DND-41 (cell line): Measurements from ENCODE around the gene CHD9NB.

ENCODE experiments used
- ATAC-seq: fragments of 200-7000 bp; cut with Tn5 transposase; 3 replicates; pipeline ENCODE4 v1.9.1; 2021; ENCODE audit warnings: low read depth; ENCODE audit not compliant: insufficient read depth
- DNase-seq: peaks from one replicate; pipeline ENCODE4 v3.0.0-alpha.2; 2020
- H2AFZ ChIP-seq: 2 replicates; pipeline ENCODE4 v1.6.0; 2012; ENCODE audit warnings: low read depth, low read length
- H3K27ac ChIP-seq: 2 replicates; pipeline ENCODE4 v1.5.1; 2012; ENCODE audit warnings: low read length, inconsistent platforms
- H3K27me3 ChIP-seq: fragments of 200-600 bp; sonication (generic); 2 replicates; pipeline ENCODE4 v1.6.0; 2012; ENCODE audit warnings: low read length, mild to moderate bottlenecking, inconsistent platforms; ENCODE audit not compliant: insufficient read depth, poor library complexity
- H3K36me3 ChIP-seq: 2 replicates; pipeline ENCODE4 v1.5.1; 2012; ENCODE audit warnings: low read length, inconsistent platforms; ENCODE audit not compliant: insufficient read depth
- H3K4me1 ChIP-seq: 2 replicates; pipeline ENCODE4 v1.5.1; 2012; ENCODE audit warnings: mild to moderate bottlenecking, low read length; ENCODE audit not compliant: insufficient read depth
- H3K4me2 ChIP-seq: 2 replicates; pipeline ENCODE4 v1.6.0; 2012; ENCODE audit warnings: mild to moderate bottlenecking, moderate library complexity, low read length, inconsistent platforms; ENCODE audit not compliant: insufficient read depth
- H3K4me3 ChIP-seq, 2 experiments: fragments of 200-600 bp in 1 of 2; shearing (Covaris generic) in 1 of 2; 2 replicates each; pipeline ENCODE4 v1.5.1; 2012 to 2016; ENCODE audit warnings: inconsistent platforms in 2 of 2, low read length in 2 of 2, mild to moderate bottlenecking in 2 of 2, low read depth in 1 of 2, moderate library complexity in 1 of 2
- H3K79me2 ChIP-seq: 2 replicates; pipeline ENCODE4 v1.6.0; 2012; ENCODE audit warnings: low read length, inconsistent platforms; ENCODE audit not compliant: insufficient read depth
- H3K9ac ChIP-seq: 2 replicates; pipeline ENCODE4 v1.6.0; 2012; ENCODE audit warnings: low read depth, mild to moderate bottlenecking, inconsistent platforms, low read length, moderate library complexity
- H3K9me3 ChIP-seq: 2 replicates; pipeline ENCODE4 v1.5.1; 2012; ENCODE audit warnings: low read length, moderate library complexity, mild to moderate bottlenecking, inconsistent platforms; ENCODE audit not compliant: insufficient read depth, severe bottlenecking
- H4K20me1 ChIP-seq: 2 replicates; pipeline ENCODE4 v1.6.0; 2012; ENCODE audit warnings: low read length; ENCODE audit not compliant: insufficient read depth
- CTCF ChIP-seq: IDR thresholded peaks from 2 replicates; pipeline ENCODE4 v1.5.1; 2012; ENCODE audit warnings: borderline replicate concordance, low read length, moderate library complexity, mild to moderate bottlenecking; ENCODE audit not compliant: poor library complexity, severe bottlenecking; ENCODE audit errors: extremely low read depth
- EZH2 ChIP-seq: IDR thresholded peaks from 3 replicates; pipeline ENCODE4 v1.6.1; 2012; ENCODE audit warnings: borderline replicate concordance, low read depth, mild to moderate bottlenecking, moderate library complexity, low read length, inconsistent platforms; ENCODE audit not compliant: severe bottlenecking

The CHD9NB gene

GRCh38 chr16:53099318-53100130 is 46.8 kb upstream of the CHD9NB start:
- no peaks in the 10 kb centered on the region for H4K20me1 ChIP-seq
- ATAC-seq, result peak; percentile 67
- peak; percentile 64 for DNase-seq
- no peaks in the 10 kb centered on the region for H3K27me3 ChIP-seq
- peak overlapping the region; percentile 61 for H3K9ac ChIP-seq
- H3K27ac ChIP-seq, result peak overlapping the region; percentile 84
- TF ChIP-seq EZH2 (no peak), CTCF (no peak)
- no peaks in the 10 kb centered on the region for H3K9me3 ChIP-seq
- peak overlapping the region; percentile 31 to 60; a peak in 3 of 4 replicates for H3K4me3 ChIP-seq
- peaks cover 71% of the 10 kb centered on the region for H3K79me2 ChIP-seq
- H3K36me3 ChIP-seq, result no peaks in the 10 kb centered on the region
- H3K4me2 ChIP-seq, result peak overlapping the region; percentile 84
- peak overlapping the region; percentile 67 for H2AFZ ChIP-seq
- H3K4me1 ChIP-seq, result peaks cover 29% of the 10 kb centered on the region

- Histone ChIP-seq H4K20me1 (no peaks in the 10 kb centered on the region), H2AFZ (peak overlapping the region; percentile 67), H3K36me3 (no peaks in the 10 kb centered on the region), H3K4me2 (peak overlapping the region; percentile 84), H3K27me3 (no peaks in the 10 kb centered on the region), H3K27ac (peak overlapping the region; percentile 84), H3K4me3 (peak overlapping the region; percentile 31 to 60; a peak in 3 of 4 replicates), H3K4me1 (peaks cover 29% of the 10 kb centered on the region), H3K79me2 (peaks cover 71% of the 10 kb centered on the region), H3K9ac (peak overlapping the region; percentile 61), H3K9me3 (no peaks in the 10 kb centered on the region)
- ATAC-seq (peak; percentile 88), DNase-seq (peak; percentile 84)
- TF ChIP-seq EZH2, result no peak
Observed at GRCh38 chr16:53098526-53099317, 46.0 kb upstream of the CHD9NB start.

- no peak overlapping the region for H2AFZ ChIP-seq
- no peaks in the 10 kb centered on the region for H3K36me3 ChIP-seq
- no peak overlapping the region for H3K4me2 ChIP-seq
- no peaks in the 10 kb centered on the region for H3K27me3 ChIP-seq
- peaks cover 68% of the 10 kb centered on the region for H3K79me2 ChIP-seq
- peaks cover 3% of the 10 kb centered on the region; the same call in 1 of the 2 replicates for H4K20me1 ChIP-seq
- H3K27ac ChIP-seq, result peak overlapping the region; percentile 27; the same call in 1 of the 2 replicates
- no peaks in the 10 kb centered on the region for H3K9me3 ChIP-seq
- peaks cover 29% of the 10 kb centered on the region for H3K4me1 ChIP-seq
- no peak overlapping the region for H3K9ac ChIP-seq
- no peak overlapping the region for H3K4me3 ChIP-seq
- no peak for TF ChIP-seq CTCF
- no peak for TF ChIP-seq EZH2
- DNase-seq (no peak), ATAC-seq (no peak)
Observed at GRCh38 chr16:53097190-53097589, 44.5 kb upstream of the CHD9NB start.
